Measurements from ENCODE around the gene BAIAP2L1. TPM values are rescaled to one million over a fixed set of nuclear protein-coding genes. Genes with fewer than 3 reads are reported as not detected.

Gene BAIAP2L1
- total RNA-seq, 3 donors from 2014 or later (not counting 1 experiment from before 2014, with no cell fraction given): not detected

- ATAC-seq (no peak), DNase-seq (no peak)
- peaks cover 9% of the 10 kb centered on the region for H3K4me1 ChIP-seq (ENCODE audit: control insufficient read depth, insufficient read depth, low read length)
- Mint-ChIP-seq H3K9me3 (no peaks in the 10 kb centered on the region), H3K36me3 (no peaks in the 10 kb centered on the region), H3K27ac (no peak overlapping the region), H3K4me1 (no peaks in the 10 kb centered on the region), H3K27me3 (ENCODE audit: low read depth in 2 of 2) (peaks cover 27 to 36% of the 10 kb centered on the region in 2 donors), H3K4me3 (peak overlapping the region; percentile 79)
- TF ChIP-seq CTCF (IDR thresholded peaks at IDR 0.05): no peak
- no peaks in the 10 kb centered on the region for H3K9me3 ChIP-seq (ENCODE audit: control insufficient read depth, insufficient read depth, low read length)
- intact Hi-C loops (cut with micrococcal nuclease): no loop called here
- no peak overlapping the region for H3K4me3 ChIP-seq (ENCODE audit: low read length)
- peaks cover 5% of the 10 kb centered on the region for H3K27me3 ChIP-seq (ENCODE audit: control insufficient read depth, insufficient read depth, low read length)
- no peak overlapping the region for H3K27ac ChIP-seq (ENCODE audit: low read length)
- 75% methylated on average over 19 of the region's 20 CpGs for WGBS (ENCODE audit: insufficient coverage)
- no peaks in the 10 kb centered on the region for H3K36me3 ChIP-seq (ENCODE audit: control insufficient read depth, insufficient read depth, low read length)
These were observed 2.1 kb downstream of the BAIAP2L1 start for GRCh38 chr7:98398567-98399372.

GRCh38 chr7:98396768-98397167 lies 4.1 kb downstream of the BAIAP2L1 start:
- peaks cover 27 to 29% of the 10 kb centered on the region in 2 donors for H3K27me3 Mint-ChIP-seq (ENCODE audit: low read depth in 2 of 2)
- no peak overlapping the region for H3K27ac Mint-ChIP-seq
- ATAC-seq (no peak), DNase-seq (no peak)
- 88% methylated on average over 2 of the region's 2 CpGs for WGBS (ENCODE audit: insufficient coverage)
- no peaks in the 10 kb centered on the region for H3K4me1 Mint-ChIP-seq
- H3K36me3 ChIP-seq (ENCODE audit: control insufficient read depth, insufficient read depth, low read length): no peaks in the 10 kb centered on the region
- H3K27ac ChIP-seq (ENCODE audit: low read length): no peak overlapping the region
- H3K4me3 Mint-ChIP-seq: no peak overlapping the region
- intact Hi-C loops (cut with micrococcal nuclease): no loop called here
- TF ChIP-seq CTCF (IDR thresholded peaks at IDR 0.05): no peak
- peaks cover 5% of the 10 kb centered on the region for H3K27me3 ChIP-seq (ENCODE audit: control insufficient read depth, insufficient read depth, low read length)
- H3K4me3 ChIP-seq (ENCODE audit: low read length): no peak overlapping the region
- no peaks in the 10 kb centered on the region for H3K36me3 Mint-ChIP-seq
- no peaks in the 10 kb centered on the region for H3K9me3 ChIP-seq (ENCODE audit: control insufficient read depth, insufficient read depth, low read length)
- no peaks in the 10 kb centered on the region for H3K9me3 Mint-ChIP-seq
- peaks cover 9% of the 10 kb centered on the region for H3K4me1 ChIP-seq (ENCODE audit: control insufficient read depth, insufficient read depth, low read length)

GRCh38 chr7:98395951-98396350 lies 4.9 kb downstream of the BAIAP2L1 start:
- Histone ChIP-seq H3K27me3 (ENCODE audit: control insufficient read depth, insufficient read depth, low read length) (peaks cover 2% of the 10 kb centered on the region), H3K27ac (ENCODE audit: low read length) (no peak overlapping the region), H3K4me1 (ENCODE audit: control insufficient read depth, insufficient read depth, low read length) (peaks cover 4% of the 10 kb centered on the region), H3K36me3 (ENCODE audit: control insufficient read depth, insufficient read depth, low read length) (no peaks in the 10 kb centered on the region), H3K4me3 (ENCODE audit: low read length) (no peak overlapping the region), H3K9me3 (ENCODE audit: control insufficient read depth, insufficient read depth, low read length) (no peaks in the 10 kb centered on the region)
- Mint-ChIP-seq H3K4me3 (no peak overlapping the region), H3K36me3 (no peaks in the 10 kb centered on the region), H3K27ac (no peak overlapping the region), H3K9me3 (no peaks in the 10 kb centered on the region), H3K27me3 (ENCODE audit: low read depth in 2 of 2) (peaks cover 24 to 27% of the 10 kb centered on the region in 2 donors), H3K4me1 (no peaks in the 10 kb centered on the region)
- DNase-seq (no peak), ATAC-seq (no peak)
- WGBS (ENCODE audit: insufficient coverage): no CpG with 5 or more reads among the region's 3 CpGs
- no peak for TF ChIP-seq CTCF (IDR thresholded peaks at IDR 0.05)
- intact Hi-C loops (cut with micrococcal nuclease): no loop called here

- ATAC-seq: no peak
- Histone ChIP-seq H3K27ac (ENCODE audit: low read length) (no peak overlapping the region), H3K4me1 (ENCODE audit: control insufficient read depth, insufficient read depth, low read length) (peaks cover 2% of the 10 kb centered on the region), H3K4me3 (ENCODE audit: low read length) (no peak overlapping the region), H3K36me3 (ENCODE audit: control insufficient read depth, insufficient read depth, low read length) (no peaks in the 10 kb centered on the region), H3K9me3 (ENCODE audit: control insufficient read depth, insufficient read depth, low read length) (no peaks in the 10 kb centered on the region), H3K27me3 (ENCODE audit: control insufficient read depth, insufficient read depth, low read length) (peaks cover 2% of the 10 kb centered on the region)
- peaks cover 24 to 27% of the 10 kb centered on the region in 2 donors for H3K27me3 Mint-ChIP-seq (ENCODE audit: low read depth in 2 of 2)
- WGBS (ENCODE audit: insufficient coverage): 84% methylated on average over 2 of the region's 4 CpGs
- intact Hi-C loops (cut with micrococcal nuclease): no loop called here
- H3K36me3 Mint-ChIP-seq: no peaks in the 10 kb centered on the region
- no peaks in the 10 kb centered on the region for H3K9me3 Mint-ChIP-seq
- no peak for DNase-seq
- H3K4me3 Mint-ChIP-seq: no peak overlapping the region
- H3K4me1 Mint-ChIP-seq: no peaks in the 10 kb centered on the region
- no peak overlapping the region for H3K27ac Mint-ChIP-seq
- TF ChIP-seq CTCF (IDR thresholded peaks at IDR 0.05): no peak
These were observed 5.4 kb downstream of the BAIAP2L1 start for GRCh38 chr7:98395481-98395880.
